ENCODE data around the gene FBXW5.

Gene FBXW5

DNA sequence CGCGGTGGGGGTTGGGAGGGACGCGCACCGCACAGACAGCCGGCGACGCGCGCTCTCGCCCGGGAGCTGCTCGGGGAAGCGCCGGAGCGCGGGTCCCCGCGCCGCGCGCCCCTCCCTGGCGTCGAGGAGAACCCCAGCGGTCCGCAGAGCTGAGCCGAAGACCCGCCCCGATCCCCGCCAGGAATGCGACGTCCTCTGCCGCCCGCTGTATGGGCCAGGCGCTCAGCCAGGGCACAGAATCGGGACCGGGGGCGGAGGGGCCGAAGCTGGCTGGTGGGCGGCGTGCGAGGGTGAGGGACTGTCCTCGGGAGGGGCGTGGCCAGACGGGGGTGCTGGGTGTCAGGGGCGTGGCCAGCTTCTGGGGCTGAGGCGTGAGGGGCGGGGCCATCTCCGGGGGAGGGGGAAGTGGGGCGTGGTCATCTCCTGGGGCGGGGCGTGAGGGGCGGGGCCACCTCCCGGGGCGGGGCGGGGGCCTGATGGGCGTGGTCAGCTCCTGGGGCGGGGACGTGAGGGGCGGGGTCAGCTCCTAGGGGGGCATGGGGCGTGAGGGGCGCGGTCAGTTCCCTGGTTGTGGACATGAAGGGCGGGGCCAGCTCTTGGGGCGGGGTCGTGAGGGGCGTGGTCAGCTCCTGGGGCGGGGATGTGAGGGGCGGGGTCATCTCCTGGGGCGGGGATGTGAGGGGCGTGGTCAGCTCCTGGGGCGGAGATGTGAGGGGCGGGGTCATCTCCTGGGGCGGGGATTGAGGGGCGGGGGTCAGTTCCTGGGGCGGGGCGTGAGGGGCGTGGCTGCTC, 33.7 kb upstream of the FBXW5 start:
- peak in 1 of 2 donors; percentile 77 for DNase-seq

DNA sequence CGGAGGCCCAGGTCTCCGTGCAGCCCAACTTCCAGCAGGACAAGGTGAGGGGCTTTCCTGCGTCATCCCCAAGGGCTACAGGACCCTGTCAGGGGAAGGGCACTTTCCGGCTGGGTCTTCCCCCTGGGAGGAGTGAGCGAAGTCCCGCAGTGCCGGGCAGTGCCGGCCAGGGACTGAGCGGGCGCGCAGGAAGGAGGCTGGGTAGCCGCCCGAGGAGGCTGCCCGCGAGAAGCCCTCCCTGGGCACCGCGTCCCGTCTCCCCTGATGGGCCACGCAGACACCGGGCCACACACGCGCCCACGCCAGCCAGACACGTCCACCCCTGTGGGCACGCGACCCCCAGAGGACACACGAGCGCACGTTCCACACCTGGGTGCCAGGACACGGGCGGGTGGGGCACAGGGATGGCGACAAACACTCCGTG, 33.1 kb upstream of the FBXW5 start:
- DNase-seq = no peak

DNA sequence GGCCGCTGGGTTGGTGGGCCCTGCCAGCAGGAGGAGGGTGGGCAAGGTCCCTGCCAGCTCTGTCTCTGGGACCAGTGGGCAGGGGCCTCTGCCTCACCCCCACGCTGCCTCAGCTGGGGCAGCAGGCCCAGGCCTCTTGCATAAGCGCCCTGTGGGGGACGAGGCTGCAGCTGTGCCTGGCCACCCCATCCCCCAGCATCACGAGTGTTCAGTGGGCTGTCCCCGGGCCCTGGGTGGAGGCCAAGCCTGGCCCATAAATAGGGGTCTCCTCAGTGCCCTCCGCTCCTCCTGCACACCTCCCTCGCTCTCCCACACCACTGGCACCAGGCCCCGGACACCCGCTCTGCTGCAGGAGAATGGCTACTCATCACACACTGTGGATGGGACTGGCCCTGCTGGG, 32.7 kb upstream of the FBXW5 start, which contains the start of gene PTGDS:
TSS of gene PTGDS (plus strand) at position 282 of the 400 bp plus-strand sequence. CDS start at position 357, 75 bp downstream.
- DNase-seq = no peak

DNA sequence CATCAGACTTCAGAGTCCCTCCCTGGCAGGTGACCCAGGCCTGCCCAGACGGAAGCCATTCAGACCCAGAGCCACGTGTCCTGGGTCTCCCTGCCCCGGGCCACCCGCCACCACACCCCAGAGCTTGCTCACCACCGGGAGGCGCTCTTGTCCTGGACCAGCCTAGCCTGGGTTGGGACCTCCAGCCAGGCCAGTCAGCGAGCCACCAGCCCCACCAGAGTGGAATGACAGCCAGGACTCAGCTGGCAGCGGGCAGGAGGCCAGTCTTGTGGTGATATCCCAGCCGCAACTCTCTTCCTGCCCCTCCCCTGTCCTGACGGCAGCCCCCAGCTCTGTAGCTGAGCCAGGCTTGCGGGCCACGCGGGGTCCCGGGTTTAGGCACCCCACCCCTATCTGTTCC, 31.1 kb upstream of the FBXW5 start:
- DNase-seq = peak in 1 of 2 donors; percentile 12

DNA sequence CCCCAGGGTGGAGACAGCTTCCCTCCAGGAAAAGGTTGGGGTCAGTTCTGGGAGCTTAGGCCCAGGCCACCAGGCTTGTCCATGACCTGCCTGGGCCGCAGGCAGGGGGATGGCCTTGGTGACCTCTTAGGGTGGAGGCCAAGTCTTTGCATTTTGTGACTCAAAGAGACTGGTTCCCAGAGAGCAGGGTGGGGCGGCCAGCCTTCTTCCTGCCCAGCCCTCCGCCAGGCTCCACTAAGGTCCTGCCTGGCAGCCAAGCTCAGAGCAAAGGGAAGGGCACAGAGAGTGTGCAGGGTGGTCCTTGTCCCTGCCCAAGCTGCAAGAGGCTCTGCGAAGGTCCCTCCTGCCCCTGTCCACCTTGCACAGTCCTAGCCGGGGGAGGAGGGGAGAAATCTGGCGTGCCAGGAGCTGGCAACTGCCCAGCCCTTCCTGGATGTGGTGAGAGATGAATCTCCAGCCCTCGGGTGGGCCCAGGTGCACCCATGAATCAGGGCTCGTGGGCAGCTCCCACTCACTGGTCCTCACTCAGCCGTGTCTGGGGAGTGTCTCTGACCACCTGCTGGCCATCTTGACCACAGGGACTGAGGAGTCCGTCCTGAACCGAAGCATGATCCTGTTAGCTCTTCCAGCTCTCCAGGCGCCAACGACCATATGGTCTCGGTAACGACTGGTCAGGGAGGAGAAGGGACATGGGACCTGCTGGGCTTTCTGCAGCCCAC, 30.4 kb upstream of the FBXW5 start:
- no peak for DNase-seq

DNA sequence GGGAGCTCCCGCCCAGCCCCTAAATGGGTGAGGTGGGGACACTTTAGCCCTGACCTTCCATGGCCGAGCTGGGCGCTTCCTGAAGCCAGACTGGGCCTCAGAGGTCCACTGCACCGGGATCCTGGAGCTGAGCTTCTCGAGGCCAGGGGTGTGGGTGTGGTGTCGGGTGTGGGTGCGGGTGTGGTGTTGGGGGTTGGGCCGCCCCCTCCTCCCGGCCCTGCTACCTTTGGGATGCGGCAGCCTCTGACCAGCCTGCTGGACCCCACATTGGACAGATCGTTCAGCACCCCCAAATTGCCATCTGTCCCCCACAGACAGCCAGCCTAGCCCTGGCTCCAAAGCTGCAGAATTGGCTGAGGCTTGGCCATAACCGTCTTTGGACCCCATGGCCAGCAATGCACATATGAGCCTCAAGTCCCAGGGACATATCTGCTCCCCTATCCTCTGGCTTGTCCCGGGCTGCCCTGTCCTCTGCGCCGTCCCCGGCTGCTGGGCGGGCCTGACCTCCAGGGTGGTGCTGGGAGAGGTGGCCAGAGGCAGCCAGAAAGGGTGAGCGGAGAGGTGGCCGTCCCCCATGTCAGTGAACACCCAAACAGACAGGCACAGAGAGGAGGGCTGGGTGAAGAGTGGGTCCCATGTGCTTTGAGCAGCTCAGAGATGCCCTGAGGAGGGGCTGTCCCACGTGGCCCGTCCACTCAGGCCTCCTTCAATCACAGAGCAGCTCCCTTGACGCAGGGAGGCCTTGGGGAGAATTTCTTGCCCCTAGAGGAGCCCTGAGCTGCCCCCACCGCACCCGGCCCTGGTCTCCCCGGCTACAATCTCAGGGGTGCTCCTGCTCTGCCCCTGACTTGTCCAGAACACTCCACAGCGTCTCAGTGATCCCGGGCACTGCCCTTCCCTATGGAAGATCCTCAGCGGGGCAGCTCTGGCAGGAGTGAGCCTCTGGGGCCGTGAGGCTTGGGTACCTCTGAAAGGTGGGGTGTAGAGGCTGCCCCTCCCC, 29.4 kb upstream of the FBXW5 start:
- no peak for DNase-seq

DNA sequence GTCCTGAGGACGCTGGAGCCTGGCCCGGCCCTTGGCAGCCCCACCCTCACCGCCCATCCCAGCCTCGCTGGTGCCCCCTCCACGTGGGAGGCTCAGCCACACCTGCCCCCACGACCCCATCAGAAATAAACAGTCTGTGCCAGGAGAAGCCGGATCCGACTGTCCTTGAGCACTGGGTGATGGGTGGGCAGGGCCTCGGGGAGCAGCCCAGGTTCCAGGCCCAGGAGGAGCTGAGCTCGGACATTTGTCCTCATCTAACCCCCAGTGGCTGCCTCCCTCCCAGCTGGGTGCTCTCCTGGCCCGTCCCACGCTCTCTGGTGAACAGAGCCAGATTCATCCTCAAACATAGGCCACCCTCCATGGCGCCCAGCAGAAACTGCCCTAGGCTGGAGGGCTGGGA, 28.2 kb upstream of the FBXW5 start:
- no peak for DNase-seq

DNA sequence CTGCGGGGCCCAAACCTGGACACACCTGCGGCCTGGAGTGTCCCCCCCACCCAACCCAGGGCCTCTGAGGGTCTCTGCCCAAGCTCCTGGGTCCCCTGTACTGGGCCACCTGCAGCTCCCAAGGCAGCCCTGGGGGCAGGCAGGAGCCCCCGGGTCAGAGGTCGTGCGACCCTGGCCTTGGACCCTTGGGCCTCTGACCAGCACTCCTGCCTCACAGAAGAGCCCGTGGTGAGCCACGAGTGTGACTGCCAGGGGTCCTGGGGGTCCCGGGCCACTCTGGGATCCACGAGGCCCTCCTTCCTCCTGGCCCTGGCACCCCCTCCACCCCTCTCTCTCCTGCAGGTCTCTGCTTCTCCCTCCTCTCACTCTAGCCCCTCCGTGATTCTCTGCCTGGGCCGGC, 27.8 kb upstream of the FBXW5 start:
- DNase-seq = no peak

DNA sequence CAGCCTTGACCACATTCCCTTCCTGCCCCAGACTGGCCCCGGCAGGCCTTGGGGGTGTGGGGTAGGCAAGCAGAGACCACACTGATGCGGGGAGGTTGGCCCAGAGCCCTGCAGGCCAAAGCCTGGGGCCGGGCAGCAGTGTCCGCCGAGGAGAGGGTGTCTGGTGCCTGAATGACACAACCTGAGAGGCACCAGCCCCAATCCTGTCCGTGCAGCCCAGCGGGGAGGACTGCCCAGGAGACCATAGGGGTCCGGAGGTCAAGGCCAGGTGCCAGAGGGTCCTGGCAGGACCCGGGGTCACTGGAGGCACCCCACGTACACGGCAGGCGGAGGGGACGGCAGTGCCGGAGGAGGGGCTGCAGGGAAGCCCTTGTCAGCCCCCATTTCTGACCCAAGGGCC, 27.2 kb upstream of the FBXW5 start:
- no peak for DNase-seq

DNA sequence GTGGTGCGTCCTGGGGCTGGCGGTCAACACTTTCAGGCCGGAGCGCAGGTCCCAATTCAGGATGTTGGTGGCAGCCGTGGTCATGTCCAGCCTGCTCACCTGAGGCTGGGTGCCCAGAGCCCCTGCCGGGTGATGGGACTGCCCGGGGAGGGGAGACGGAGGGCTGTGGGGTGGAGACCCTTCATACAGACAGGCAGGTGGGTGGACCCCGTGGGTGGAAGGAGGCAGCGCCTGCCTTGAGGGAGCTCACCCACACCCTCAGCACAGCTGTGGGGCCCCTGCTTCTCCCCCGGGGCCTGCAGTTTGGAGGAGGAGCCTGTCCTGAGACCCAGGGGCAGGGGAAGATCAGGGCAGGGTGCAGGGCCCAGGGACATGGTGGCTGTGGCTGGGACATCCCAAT, 25.8 kb upstream of the FBXW5 start:
- no peak for DNase-seq

DNA sequence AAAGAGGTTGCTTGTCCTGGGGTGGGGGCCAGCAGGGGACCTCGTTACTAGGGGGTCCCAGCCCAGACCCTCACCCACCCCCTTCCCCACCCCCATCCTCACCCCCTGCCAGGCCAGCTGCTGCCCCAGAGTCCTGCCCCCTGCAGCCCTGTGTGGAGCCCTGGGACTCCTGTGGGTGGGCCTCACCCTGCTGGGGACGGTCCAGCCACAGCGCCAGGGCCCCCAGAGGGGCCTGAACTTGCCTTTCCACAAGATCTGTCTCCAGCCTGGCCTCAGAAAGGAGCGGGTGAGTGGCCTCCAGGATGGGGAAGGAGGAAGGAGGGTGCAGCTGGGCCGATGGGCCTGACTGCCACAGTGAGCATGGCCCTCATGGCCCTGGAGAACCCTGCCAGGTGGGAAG, 25.2 kb upstream of the FBXW5 start:
- no peak for DNase-seq

DNA sequence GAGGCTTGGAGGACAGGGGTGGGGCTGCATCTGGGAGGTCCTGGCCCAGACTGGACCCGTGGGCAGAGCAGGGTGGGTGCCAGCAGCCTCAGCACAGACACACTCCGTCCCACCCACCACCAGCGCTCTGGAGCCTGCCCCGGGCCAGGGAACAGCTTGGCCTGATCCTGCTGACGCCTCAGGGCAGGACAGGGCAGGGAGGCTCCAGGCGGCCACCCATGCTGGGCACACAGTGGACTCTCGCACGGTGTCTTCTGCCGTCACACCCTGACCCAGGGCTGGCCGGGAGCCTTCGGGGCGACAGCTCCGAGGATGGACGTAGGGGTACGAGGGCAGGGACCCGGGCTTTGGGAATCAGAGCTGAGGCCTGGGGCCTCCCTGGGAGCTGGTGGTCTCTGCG, 24.6 kb upstream of the FBXW5 start:
- DNase-seq = no peak

DNA sequence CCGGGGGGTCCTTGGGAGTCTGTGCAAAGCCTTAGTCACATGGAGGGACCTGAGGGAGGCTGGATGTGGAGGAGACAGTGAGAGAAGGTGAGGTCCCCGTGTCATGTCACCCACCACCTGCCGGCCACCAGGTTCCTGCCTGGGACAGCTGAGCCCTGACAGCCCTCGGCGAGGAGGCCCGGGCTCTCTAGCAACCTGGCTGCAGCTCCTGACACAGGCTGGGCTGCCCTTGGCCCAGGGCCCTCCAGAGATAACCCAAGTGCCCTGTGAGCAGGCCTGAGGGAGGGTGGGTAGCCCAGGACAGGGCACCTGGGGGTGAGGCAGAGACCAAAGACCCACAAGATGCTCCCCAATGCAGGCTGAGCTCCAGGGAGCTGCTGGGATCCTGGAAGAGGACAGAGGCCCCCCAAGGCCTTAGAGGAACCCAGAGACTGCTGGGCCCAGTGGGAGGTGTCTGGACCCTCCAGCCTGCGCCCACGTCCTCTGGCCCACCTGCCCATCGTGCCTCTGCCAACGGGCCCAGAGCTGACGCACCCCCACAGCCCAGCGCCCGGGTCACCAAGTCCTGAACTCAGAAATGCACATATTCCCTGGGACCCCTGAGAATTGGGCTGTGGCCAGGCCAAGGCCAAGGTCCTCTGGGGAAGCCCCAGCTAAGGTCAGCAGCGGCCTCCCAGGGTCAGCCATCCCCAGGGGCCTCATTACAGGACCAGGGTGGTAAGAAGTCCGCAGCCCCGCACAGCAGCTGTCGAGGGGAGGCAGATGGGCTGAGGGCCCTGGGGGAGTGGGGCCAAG, 24.0 kb upstream of the FBXW5 start:
- no peak for DNase-seq

DNA sequence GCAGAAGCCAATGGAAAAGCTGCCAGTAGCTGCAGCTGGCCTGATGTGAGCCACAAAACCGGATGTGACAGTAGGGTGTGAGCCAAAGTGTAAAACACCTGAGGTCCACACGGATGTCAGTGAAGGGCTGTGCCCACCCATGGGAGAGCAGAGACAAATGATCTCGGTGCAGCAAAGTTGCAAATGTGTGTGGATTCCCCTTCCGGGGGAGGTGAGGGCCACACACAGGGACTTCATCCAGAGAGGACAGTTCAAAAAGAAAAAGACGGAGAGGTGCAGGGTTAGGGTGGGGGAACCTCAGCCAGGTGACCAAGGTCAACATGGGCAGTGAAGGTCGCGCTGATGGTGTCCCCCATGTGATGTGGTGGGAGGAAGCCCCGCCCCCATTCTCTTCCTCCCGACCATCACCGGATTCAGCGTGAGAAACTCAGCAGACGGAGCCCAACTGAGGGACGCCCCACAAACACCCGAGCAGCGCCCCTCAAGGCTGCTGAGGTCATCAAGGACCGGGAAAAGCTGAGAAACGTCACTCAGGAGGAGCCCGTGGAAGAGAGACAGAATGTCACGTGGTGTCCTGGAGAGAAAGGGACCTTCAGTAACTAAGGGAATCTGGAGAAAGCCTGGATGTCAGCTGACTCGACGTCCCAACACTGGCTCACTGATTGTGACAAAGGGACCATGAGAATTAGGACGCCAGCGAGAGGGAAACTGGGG, 21.4 kb upstream of the FBXW5 start:
- DNase-seq = no peak

DNA sequence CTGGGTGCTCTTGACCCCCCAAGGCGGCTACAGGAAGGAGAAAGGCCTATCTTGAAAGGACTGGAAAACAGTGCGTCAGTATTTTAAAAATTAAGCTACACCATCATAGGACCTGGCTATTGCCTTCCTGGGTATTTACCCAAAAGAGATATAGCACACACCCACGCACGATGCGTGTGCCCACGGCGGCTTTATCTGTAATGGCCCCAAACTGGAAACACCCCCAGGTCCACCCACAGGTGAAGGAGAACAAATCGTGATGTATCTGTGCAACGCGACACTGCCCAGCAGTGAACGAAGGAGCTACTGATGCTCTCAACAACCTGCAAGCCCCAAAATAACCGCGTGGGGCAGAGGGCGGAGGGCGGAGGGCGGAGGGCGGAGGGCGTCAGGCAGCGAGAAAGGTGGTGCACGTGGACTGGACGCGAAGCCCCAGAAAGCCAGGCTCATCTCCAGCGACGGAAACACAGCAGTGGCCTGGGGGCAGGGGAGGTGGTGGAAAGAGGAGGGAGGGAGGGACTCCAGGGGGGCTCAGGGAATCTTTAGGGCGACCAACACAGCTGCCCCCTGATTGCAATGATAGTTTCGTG, 20.4 kb upstream of the FBXW5 start:
- no peak for DNase-seq

DNA sequence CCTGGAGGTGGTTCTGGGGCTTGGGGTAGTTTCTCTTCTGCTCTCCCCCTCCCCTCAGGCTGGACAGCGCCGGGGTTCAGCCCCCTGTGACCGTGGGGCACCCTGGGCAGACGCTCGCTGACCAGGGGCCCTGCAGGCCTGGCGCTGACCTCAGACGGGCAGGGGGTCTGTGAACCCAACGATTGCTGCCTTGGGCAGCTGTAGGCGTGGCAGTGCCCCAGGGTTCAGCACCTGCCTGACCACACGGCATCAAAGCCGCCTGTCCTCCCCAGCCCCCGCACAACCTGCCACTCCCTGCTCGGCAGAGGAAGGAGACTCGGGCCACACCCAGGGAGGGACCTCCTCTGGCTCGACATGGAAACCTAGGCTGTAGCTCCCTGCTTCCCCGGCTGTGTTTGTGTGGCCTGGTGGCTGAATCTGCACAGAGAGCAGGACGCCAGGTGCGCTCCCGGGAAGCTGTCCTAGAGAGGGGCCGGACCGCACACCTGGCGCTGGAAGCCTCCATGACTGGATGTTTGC, 19.7 kb upstream of the FBXW5 start:
- no peak for DNase-seq

DNA sequence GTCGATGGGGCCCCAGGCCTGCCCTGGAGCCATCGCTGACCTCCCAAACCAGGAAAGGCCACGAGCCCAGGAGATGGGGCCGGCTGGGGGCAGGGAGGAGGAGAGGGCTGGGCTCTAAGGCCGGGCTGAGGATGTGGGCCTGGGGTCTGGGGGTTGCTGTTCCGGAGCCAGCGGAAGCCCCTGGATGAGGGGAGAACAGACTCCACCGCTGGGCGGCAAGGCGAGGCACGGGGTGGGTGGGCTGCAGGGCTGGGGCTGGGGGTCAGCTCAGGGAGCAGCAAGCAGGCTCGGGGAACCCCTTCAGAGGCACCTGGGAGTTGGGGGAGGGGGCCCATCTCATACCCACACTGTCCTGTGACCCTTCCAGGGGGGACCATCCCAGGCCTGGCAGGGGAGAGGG, 19.2 kb upstream of the FBXW5 start:
- DNase-seq = no peak

DNA sequence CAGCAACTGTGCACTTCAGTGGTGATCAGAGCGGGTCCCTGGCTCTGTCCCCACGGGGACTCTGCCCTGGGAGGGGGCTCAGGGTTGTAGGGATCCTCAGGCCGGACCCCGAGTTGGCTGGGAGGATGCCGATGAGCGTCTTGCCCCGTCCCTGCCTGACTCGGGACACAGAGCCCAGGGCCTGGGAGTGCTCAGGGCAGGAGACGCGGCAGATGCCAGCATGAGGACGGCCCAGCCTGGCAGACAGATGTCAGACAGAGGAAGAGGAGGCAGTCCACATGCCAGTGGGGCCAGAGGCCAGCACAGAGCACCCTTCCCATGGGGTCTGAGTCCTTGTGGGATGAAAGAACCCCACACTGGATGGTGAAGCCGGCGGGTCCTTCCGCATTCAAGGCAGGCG, 18.8 kb upstream of the FBXW5 start:
- DNase-seq = no peak

DNA sequence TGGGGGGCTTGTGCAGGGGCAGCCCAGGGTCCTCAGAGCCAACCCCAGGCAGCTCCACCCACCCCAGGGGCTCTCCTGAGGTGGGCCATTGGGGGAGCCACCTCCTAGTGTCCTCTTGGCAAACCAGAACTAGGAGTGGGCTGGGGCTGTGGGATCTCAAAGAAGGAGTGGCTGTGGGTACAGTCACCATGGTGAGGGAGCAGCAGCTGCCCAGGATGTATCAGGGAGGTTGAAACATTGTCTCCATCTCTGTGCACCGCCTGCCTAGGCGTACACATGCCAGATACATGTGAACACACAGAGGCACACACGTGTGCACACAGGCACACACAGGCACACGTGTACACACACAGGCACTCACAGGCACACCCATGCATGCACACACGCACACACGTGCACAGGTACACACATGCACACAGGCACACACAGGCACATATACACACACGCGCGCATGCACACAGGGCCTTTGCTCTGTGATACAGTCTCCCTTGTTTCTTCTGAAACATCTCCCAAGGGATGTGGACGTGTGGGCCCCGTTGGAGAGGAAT, 18.2 kb upstream of the FBXW5 start:
- no peak for DNase-seq

DNA sequence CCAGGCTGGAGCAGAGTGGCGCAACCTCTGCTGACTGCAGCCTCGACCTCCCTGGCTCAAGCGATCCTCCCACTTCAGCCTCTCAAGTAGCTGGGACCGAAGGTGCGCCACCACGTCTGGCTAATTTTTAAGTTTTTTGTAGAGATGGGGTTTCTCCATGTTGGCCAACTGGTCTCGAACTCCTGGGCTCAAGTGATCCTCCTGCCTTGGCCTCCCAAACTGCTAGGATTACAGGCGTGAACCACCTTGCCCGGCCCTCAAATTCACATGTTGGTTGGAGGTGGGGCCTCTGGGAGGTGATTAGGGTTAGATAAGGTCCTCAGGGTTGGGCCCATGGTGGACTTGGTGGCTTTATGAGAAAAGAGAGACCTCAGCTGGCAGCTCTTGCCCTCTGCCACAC, 17.6 kb upstream of the FBXW5 start:
- no peak for DNase-seq

Measured in bone marrow (tissue), 2 donors.